Osteoblast (primary cell): Measurements from ENCODE around the gene RBM20. TPM values are rescaled to one million over a fixed set of nuclear protein-coding genes. Genes with fewer than 3 reads are reported as not detected.
A peak's percentile ranks its signal among the peaks of the same experiment; 100 is the strongest.

Experiments
- DNase-seq: peaks from one replicate; pipeline ENCODE4 v3.0.0; 2011; ENCODE audit warnings: low spot score, mixed read lengths; ENCODE audit not compliant: insufficient read length; ENCODE audit errors: missing footprints
- H2AFZ ChIP-seq: 2 replicates; pipeline ENCODE4 v1.6.0; 2011; ENCODE audit warnings: mild to moderate bottlenecking, low read length
- H3K27ac ChIP-seq: 2 replicates; pipeline ENCODE4 v1.5.1; 2011; ENCODE audit warnings: mild to moderate bottlenecking, low read depth, low read length, moderate library complexity
- H3K27me3 ChIP-seq: 2 replicates; pipeline ENCODE4 v1.6.0; 2012; ENCODE audit warnings: mild to moderate bottlenecking, control low read depth, inconsistent platforms, low read length, moderate library complexity; ENCODE audit not compliant: insufficient read depth
- H3K36me3 ChIP-seq: 2 replicates; pipeline ENCODE4 v1.5.1; 2011; ENCODE audit warnings: mild to moderate bottlenecking, low read length, control low read depth, moderate library complexity; ENCODE audit not compliant: insufficient read depth
- H3K4me1 ChIP-seq: 2 replicates; pipeline ENCODE4 v1.5.1; 2011; ENCODE audit warnings: mild to moderate bottlenecking, low read length, control low read depth, moderate library complexity; ENCODE audit not compliant: insufficient read depth
- H3K4me2 ChIP-seq: 2 replicates; pipeline ENCODE4 v1.6.0; 2011; ENCODE audit warnings: mild to moderate bottlenecking, low read length; ENCODE audit not compliant: insufficient read depth
- H3K4me3 ChIP-seq: fragments of 200-600 bp; sonication (generic); 3 replicates; pipeline ENCODE4 v1.5.1; 2012; ENCODE audit warnings: mild to moderate bottlenecking, low read length, inconsistent platforms; ENCODE audit not compliant: insufficient read depth
- H3K79me2 ChIP-seq: 2 replicates; pipeline ENCODE4 v1.6.0; 2012; ENCODE audit warnings: mild to moderate bottlenecking, low read length, control low read depth, inconsistent platforms; ENCODE audit not compliant: insufficient read depth
- H3K9me3 ChIP-seq: 2 replicates; pipeline ENCODE4 v1.5.1; 2011; ENCODE audit warnings: low read depth, low read length, control low read depth
- H4K20me1 ChIP-seq: 2 replicates; pipeline ENCODE4 v1.6.0; 2012; ENCODE audit warnings: mild to moderate bottlenecking, low read length, control low read depth; ENCODE audit not compliant: insufficient read depth
- total RNA-seq: library from RNA; depleted of rRNA; stranded (reverse); fragments of >200 nt; gene quantifications from 2 replicates; pipeline ENCODE4 v1.2.3, GENCODE V29; 2012
- TF ChIP-seq, protein P1 (sequence below): IDR thresholded peaks from 2 replicates; pipeline ENCODE4 v1.5.1; 2011; ENCODE audit warnings: mild to moderate bottlenecking, low read depth, low read length, moderate library complexity; ENCODE audit errors: extremely low read depth

The RBM20 gene
- total RNA-seq, 1 donor, result not detected

DNA sequence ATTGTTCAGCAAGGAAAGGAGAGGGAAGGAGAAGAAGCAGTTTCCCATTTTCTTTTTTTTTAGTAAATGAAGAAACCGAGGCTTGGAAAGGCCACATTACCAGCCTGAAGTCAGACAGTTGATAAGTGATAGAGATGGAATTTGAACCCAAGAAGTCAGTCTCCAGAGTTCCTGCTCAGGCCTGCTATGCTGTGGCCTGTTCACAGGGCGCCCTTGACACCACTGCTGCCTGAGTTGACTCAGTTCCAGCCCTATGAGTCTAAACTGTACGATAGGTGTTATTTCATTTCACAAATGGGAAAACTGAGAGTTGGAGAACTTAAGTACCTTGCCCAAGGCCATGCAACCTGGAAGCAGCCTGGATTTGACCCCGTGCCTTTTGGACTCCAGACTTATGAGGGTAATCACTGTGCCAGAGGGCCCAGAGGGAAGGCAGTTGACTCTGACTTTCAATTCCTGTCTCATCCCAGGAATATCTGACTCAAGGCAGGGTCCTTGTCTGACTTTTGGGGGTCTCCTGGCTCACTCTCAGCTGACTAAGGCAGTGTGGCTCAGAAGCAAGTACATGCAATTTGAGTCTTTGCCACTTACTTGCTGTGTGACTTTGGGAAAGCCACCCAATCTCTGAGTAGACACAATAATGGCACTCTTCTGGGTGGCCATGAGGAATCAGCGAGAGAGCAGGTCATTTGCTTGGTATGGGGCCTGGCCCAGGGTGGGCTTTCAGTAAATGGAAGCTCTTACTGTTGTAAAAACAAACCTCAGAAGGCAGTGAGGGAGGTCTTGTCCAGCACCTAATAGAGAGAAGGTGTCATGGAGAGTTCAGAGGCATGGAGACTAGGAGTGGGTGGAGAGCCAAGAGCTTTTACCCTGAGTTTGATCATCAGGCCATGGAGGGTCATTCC lies 17.9 kb upstream of the RBM20 start:
- no peak for DNase-seq
- no peaks in the 10 kb centered on the region for H4K20me1 ChIP-seq
- H2AFZ ChIP-seq, result no peak overlapping the region
- H3K27ac ChIP-seq, result no peak overlapping the region
- H3K36me3 ChIP-seq, result no peaks in the 10 kb centered on the region
- no peaks in the 10 kb centered on the region for H3K79me2 ChIP-seq
- peaks cover 8% of the 10 kb centered on the region for H3K27me3 ChIP-seq
- TF ChIP-seq, protein P1, sequence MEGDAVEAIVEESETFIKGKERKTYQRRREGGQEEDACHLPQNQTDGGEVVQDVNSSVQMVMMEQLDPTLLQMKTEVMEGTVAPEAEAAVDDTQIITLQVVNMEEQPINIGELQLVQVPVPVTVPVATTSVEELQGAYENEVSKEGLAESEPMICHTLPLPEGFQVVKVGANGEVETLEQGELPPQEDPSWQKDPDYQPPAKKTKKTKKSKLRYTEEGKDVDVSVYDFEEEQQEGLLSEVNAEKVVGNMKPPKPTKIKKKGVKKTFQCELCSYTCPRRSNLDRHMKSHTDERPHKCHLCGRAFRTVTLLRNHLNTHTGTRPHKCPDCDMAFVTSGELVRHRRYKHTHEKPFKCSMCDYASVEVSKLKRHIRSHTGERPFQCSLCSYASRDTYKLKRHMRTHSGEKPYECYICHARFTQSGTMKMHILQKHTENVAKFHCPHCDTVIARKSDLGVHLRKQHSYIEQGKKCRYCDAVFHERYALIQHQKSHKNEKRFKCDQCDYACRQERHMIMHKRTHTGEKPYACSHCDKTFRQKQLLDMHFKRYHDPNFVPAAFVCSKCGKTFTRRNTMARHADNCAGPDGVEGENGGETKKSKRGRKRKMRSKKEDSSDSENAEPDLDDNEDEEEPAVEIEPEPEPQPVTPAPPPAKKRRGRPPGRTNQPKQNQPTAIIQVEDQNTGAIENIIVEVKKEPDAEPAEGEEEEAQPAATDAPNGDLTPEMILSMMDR, result no peak
- H3K4me3 ChIP-seq, result no peak overlapping the region
- H3K4me1 ChIP-seq, result peaks cover 9% of the 10 kb centered on the region
- no peaks in the 10 kb centered on the region for H3K9me3 ChIP-seq
- H3K4me2 ChIP-seq, result no peak overlapping the region

DNA sequence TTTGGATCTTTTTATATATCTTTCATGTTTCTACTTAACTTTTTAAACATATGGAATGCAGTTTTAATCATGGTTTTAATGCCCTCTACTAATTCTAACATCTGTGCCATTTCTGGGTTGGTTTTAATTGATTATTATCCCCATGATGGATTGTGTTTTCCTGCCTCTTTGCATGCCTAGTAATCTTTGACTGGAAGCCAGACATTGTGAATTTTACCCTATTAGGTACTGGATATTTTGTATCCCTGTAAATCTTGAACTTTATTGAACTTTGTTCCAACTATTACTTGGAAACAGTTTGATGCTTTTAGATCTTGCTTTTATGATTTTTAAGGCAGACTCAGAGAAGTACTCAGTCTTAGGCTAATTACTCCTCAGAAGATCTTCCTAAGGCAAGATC lies 16.0 kb upstream of the RBM20 start:
- TF ChIP-seq, protein P1, result no peak
- Histone ChIP-seq H3K36me3 (no peaks in the 10 kb centered on the region), H2AFZ (no peak overlapping the region), H3K4me2 (no peak overlapping the region), H4K20me1 (no peaks in the 10 kb centered on the region), H3K79me2 (no peaks in the 10 kb centered on the region), H3K4me3 (no peak overlapping the region), H3K27ac (no peak overlapping the region), H3K27me3 (peaks cover 4% of the 10 kb centered on the region), H3K9me3 (no peaks in the 10 kb centered on the region), H3K4me1 (peaks cover 9% of the 10 kb centered on the region)
- no peak for DNase-seq

DNA sequence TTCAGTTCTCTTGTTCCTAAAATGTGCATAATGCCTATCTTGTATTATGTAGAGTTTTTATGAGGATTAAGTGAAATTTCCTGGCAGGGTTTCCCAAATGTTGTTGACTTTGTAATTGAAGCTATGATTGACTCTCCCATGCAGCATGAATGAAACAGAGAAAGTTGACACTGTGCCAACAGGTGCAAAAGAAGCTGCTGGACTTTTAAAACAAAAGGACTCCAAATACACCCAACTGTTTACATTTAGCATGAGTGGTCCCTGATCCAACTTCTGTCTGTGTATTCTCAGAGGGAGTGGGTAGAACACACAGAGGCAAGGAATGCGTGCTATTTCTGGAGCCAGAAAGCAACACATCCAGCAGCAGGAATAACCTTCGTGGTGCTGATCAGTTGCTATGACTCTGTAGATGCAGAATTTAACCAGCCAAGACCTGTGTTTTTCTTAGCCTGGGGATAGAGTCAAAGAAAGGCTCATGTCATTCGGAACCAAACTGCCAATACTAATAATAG lies 14.4 kb upstream of the RBM20 start:
- no peaks in the 10 kb centered on the region for H3K36me3 ChIP-seq
- no peak for DNase-seq
- TF ChIP-seq, protein P1, result no peak
- no peak overlapping the region for H3K27ac ChIP-seq
- no peaks in the 10 kb centered on the region for H3K79me2 ChIP-seq
- peaks cover 2% of the 10 kb centered on the region for H3K27me3 ChIP-seq
- H3K9me3 ChIP-seq, result no peaks in the 10 kb centered on the region
- peaks cover 9% of the 10 kb centered on the region for H3K4me1 ChIP-seq
- H3K4me3 ChIP-seq, result no peak overlapping the region
- H4K20me1 ChIP-seq, result no peaks in the 10 kb centered on the region
- no peak overlapping the region for H2AFZ ChIP-seq
- H3K4me2 ChIP-seq, result peak overlapping the region; percentile 11

DNA sequence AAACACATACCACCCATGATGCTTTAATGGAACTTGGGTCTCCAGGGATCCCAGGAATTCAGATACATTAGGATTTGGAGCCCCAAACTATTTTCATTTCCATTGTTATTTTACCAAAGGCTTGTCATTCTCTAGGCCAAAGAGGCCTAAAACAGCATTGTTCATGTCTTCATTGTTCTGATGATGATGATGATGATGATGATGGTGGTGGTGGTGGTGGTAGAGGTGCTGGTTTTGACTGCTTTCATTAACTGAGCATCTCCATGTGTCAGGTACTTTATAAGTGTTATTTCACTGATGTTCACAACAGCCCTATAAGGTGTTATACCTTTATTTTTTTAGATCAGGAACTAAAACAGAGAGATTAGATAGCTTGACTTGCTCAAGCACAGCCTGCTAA lies 12.2 kb upstream of the RBM20 start:
- Histone ChIP-seq H3K4me2 (no peak overlapping the region), H4K20me1 (no peaks in the 10 kb centered on the region), H3K4me1 (peaks cover 9% of the 10 kb centered on the region), H3K4me3 (no peak overlapping the region), H3K9me3 (no peaks in the 10 kb centered on the region), H3K36me3 (no peaks in the 10 kb centered on the region), H3K79me2 (no peaks in the 10 kb centered on the region), H2AFZ (no peak overlapping the region), H3K27ac (no peak overlapping the region), H3K27me3 (peaks cover 3% of the 10 kb centered on the region)
- no peak for DNase-seq
- TF ChIP-seq, protein P1, result no peak
